Measurements from ENCODE around the gene CHADL.
A peak's percentile ranks its signal among the peaks of the same experiment; 100 is the strongest.
"Not testable (repeated sequence)": the region's sequence is repeated elsewhere in the genome, so short reads cannot be mapped to it uniquely, and the experiment has no call there.

Gene CHADL, protein sequence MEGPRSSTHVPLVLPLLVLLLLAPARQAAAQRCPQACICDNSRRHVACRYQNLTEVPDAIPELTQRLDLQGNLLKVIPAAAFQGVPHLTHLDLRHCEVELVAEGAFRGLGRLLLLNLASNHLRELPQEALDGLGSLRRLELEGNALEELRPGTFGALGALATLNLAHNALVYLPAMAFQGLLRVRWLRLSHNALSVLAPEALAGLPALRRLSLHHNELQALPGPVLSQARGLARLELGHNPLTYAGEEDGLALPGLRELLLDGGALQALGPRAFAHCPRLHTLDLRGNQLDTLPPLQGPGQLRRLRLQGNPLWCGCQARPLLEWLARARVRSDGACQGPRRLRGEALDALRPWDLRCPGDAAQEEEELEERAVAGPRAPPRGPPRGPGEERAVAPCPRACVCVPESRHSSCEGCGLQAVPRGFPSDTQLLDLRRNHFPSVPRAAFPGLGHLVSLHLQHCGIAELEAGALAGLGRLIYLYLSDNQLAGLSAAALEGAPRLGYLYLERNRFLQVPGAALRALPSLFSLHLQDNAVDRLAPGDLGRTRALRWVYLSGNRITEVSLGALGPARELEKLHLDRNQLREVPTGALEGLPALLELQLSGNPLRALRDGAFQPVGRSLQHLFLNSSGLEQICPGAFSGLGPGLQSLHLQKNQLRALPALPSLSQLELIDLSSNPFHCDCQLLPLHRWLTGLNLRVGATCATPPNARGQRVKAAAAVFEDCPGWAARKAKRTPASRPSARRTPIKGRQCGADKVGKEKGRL

DNA sequence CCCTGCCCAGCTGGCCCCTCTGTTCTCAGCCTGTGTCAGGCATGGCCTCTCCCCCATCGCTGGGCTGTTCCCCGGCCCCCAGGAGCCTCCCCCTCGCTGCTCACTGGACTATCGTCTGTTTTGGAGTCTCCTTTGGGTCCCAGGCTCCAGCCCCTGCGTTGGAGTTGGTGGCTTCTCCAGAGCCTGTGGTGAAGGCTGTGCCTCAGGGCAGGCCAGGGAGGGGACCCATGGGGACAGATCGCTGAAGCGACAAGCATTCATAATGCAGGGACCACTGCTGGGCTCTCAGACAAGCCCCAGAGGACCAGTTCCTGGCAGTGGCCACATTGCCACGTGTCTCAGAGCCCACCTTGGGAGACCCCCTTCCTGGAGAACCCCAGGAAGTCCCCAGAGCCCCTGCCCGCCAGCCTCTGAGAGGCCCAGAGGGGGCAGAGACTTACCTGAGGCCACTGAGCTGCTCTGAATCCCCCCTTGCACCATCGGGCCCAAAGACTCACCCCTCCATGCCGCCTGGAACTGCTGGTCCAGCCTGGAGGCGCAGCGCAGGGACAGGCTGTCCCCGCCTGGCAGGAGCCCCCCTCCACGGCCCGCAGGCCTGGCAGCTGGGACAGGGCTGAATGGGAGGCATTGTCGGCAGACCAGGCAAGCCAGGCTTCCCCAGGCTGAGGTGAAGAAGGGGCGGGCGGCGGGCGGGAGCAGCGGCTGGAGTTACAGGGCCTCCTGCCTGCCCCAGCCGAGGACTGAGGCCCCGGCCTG lies at the start of gene CHADL:
Gene CHADL, minus strand, starts transcription at position 555 of the 756 bp plus-strand sequence. Its CDS starts 50 bp downstream, at position 505.
- DNase-seq (ENCODE audit: low read depth) = no peak

DNA sequence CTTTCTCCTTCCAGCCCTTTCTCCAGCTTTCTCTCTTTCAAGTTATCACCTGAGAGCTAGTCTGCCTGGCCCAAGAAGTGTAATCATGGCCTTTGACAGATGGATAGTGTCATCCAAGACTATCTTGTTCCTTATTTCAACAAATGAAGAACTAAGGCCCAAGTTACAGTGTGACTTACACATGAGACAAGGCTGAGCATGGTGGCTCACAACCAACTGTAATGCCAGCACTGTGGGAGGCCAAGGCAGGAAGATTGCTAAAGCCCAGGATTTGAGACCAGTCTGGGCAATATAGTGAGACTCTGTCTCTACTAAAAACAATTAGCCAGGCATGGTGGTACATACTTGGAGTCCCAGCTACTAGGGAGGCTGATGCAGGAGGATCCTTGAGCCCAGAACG lies 48.9 kb upstream of the CHADL start:
- DNase-seq (ENCODE audit: low read depth) = no peak

DNA sequence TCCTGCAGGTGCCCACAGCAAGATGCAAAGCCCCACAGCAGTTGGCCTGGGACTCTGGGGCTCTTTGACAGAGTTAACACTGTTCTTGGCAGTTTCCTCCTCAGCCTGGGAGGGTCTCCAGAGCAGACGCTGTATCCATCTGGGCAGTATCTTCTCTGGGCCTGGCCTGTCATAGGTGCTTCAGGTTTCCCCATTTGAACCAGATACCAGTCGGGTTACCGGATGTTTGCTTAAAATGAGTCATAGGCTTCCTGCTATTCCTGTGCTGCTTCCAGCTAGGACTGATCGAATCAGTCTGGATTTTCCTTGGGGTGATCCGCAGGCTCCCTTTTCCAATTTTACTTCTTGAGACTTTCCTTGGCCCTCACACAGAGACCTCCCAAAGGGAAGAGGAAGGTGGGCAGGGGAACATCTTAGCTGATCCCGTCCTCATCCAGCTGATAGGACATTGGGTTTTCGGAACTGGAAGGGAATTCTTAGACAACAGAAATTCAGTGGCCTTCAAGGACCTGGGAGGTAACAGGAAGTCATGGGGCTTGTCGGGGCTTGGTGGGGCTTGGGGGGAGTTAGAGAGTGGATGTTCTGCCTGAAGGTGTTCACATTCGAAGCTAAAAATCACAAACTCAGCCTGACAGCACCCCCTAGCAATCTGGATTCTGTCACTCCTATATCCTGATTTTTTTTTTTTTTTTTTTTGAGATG lies 47.7 kb upstream of the CHADL start:
- DNase-seq (ENCODE audit: low read depth) = peak; percentile 77

DNA sequence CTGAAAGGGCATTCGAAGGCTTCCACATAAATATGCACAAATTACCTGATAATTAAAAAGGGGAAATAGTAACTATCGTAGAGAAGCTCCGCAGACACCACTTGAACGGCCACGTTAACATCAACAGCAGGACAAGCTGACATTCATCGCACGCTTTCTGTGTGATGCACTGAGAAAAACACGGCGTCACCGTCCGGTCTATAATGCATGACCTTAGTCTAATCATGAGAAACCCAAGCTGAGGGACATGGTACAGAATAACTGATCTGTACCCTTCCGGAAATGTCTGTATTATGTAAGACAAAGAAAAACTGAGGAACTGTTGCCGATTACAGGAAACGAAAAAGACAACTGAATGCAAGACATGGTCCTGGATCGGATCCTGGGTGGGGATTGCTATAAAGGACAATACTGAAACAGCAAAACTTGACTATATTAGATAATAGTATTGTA lies 45.9 kb upstream of the CHADL start:
- DNase-seq (ENCODE audit: low read depth) = no peak

DNA sequence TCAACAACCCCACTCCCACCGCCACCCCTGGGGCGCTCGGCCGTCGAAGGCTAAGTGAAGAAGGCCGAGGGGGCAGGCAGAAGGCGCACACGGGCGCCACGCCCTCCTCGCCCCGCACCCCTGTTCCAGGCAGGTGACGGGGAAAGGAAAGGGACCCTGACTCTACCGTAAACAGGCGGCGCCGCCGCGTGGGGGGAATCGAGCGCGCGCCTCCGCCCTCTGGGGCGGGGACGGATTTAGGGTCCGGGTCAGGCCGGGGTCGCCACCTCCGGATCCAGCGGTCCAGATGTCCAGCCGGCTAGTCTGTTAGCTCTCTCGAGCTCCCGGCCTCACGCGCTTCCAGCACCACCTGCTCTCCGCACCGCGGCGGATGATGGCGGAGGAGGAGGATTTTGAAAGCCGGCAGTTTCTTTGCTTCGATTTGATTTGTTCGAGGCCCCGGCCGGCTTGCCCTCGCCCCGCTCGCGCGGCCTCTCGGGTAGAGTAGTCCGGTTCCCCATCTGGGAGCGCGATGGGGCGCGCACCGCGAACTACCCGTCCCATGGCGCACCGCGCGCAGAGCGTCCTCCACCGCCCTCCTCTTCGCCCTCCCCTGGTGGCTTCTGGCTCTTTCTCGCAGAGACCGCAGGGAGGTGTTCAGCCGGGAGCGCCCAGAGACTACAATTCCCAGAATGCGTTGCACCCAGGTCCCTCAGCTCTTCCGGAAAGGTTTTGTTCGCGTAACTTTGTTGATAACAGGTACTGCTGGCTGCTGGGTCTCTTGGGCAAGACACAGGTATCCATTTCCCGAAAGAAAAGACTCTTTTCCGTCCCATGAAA lies 45.3 kb upstream of the CHADL start, which contains the start of gene RANGAP1:
Gene RANGAP1, minus strand, starts transcription at position 368 of the 819 bp plus-strand sequence. CDS start 5,143 bp downstream, outside the sequence.
- DNase-seq (ENCODE audit: low read depth) = peak; percentile 94

DNA sequence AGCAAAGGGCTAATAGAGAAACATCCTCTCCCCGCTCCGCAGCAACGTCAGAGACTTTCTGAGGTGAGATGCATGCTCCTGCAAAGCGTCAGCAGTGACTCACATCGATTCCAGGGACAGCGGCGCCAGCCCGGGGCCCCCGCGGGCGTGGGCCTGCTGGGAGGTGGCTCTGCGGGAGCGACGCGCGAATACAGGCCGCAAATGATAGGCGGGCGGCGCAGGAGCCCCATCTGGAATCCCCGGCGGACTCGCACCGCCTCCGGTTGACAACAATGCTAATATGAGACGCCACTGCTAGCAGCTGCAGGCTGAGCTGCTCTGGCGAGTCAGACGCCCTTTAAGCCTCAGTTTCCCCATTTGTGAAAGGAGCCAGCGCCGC lies 44.7 kb upstream of the CHADL start:
- peak; percentile 74 for DNase-seq (ENCODE audit: low read depth)

DNA sequence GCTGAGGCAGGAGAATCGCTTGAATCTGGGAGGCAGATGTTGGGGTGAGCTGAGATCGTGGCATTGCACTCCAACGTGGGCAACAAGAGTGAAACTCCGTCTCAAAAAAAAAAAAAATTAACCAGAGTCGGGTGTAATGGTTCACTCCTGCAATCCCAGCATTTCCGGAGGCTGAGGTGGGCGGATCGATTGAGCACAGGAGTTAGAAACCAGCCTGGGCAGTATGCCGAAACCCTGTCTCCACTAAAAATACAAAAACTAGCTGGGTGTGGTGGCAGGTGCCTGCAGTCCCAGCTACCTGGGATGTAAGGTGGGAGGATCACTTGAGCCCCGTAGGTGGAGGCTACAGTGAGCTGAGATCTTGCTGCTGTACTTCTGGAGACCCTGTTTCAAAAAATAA lies 43.7 kb upstream of the CHADL start:
- DNase-seq (ENCODE audit: low read depth) = no peak

DNA sequence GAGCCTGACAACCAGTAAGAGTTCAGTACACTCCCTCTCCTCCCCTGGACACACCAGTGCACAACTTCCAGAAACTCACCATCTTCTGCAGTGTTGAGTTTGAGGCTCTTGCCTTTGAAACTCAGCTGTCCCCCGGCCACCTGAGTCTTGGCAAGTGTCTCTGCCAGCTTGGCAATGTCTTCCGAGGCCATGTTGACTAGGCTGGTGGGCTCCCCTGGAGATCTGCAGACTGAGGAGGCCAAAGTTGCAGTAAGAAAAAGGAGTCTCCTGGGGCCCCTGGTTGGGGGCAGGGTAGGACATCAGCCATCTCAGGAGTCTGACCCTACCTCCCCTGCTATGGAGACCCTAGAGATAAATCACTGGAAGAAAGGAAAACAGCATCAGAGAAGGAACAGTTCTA lies 40.1 kb upstream of the CHADL start:
- DNase-seq (ENCODE audit: low read depth) = no peak

DNA sequence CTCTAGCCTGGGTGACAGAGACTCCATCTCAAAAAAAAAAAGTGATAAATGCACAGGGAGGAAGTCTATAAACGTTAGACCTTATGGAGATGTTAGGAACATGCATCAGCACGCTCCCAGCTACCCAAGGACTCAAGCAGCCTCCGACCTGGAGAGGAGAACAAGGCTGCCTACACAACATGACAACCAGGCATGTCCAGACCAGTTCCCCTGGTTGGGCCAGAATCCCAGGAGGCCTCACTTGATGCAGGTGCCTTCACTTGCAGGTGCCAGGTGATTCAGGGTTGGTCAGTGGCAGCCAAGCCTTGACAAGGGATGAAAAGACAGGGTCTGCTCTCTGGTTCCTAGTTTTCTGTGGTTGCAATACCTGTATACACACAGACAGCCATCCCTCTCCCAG lies 39.3 kb upstream of the CHADL start:
- no peak for DNase-seq (ENCODE audit: low read depth)

DNA sequence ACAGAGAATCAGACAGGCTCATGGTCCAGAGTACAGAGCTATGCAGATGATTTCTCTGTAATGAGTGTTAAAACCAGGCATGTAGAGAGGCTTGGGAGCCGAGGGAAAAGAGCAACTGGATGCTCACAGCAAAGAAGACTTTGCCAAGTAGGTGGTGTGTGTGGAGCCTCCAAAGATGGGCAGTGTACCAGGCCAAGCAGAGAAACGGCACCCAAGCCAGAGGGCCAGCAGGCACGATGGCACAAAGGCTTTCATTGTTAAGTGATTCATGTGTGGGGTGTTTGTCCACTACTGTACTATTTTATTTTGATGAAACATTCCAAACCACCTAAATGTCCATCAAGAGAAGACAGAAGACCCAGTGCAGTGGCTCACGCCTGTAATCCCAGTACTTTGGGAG lies 34.1 kb upstream of the CHADL start:
- no peak for DNase-seq (ENCODE audit: low read depth)

DNA sequence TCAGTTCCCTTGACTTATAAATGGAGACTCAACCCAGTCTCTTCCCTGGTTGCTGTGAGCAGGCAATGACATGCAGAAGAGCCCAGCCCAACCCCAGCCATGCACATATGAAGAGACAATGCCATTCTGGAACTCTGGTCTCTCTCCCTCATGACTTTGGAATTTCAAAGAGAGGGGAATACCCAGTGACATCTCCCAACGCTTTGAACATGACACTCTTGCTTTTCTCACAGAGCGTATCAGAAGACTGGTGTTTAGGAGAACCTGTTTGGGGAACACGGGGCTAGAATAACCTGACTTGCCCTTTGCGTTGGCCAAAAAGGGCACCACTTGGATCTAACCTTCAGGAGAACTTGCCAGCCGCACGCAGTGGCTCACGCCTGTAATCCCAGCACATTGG lies 32.4 kb upstream of the CHADL start:
- no peak for DNase-seq (ENCODE audit: low read depth)

DNA sequence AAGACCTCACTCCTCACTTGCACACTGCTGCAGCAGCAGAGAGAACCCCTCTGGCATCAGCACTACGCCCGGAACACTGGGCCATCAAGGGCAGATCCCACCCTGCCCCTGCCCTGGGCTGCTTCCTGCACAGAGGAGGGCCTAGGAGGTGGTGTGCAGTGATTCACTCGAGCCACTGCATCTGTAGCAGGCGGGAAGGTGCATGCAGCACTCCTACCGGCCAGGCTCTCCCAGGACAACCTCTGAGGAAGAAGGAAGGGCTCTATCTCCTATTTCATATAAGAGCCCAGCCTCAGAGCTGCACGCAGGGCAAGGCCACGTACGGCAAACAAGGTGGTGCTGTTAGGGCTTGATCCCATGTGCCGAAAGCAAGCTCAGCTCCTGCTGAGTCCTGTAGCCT lies 31.1 kb upstream of the CHADL start:
- no peak for DNase-seq (ENCODE audit: low read depth)

DNA sequence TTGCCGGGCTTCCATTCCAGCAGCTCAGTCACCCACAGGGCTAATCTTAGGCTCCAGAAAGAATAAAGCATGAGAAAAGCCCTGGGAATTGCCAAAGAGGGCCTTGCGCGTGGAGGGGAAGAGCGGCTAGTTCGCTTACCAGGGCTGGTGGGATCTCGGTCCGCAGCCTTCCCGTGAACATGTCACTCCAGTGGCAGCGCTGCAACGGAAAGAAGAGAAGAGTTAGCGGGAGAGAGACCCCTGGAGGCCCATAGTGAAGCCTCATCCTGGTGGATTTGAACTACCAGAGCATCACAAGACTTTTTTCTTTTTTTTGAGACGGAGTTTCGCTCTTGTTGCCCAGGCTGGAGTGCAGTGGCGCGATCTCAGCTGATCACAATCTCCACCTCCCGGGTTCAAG lies 27.2 kb upstream of the CHADL start:
- no peak for DNase-seq (ENCODE audit: low read depth)

DNA sequence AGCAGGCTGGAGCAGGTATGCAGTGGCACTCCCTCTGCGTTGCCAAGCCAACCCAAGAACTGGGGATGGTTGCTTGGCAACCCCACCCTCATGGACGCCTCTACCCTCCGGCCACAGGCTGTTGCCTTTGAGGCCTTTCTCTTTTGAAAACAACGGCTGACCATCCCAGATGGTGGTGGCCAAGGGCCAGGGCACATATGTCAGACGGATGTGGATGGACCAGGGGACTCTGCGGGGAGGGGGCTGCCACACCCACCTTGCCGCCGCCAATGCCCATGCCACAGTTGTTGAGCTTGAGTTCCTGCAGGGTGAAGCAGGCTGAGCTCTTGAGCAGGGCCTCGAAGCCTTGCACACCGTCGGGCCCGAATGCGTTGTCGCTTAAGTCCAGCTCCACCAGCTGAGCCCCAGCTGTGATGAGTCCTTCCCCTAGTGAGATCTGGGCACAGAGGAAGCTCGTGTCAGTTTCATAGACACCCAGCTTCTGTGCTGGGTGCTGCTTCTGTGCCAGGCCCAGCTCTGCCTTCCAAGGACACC lies 23.7 kb upstream of the CHADL start:
- DNase-seq (ENCODE audit: low read depth) = no peak

DNA sequence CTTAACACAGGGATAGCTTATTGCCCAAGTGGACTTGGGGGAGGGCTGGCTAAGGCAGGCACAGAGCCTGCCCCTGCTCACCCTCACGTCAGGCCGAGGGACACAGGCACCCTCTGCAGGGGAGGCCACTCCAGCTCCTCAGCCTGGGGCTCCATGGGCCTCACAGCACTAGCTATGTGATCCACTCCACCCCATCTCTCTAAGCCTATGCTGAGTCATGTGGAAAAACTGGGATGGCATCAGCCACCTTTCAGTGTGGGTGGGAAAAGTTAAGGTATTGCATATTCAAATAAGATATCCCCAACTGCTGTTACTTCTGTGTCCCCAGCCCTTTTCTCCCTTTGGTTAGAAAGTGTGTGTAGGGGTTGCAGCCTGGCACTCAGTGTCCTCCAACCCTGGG lies 23.0 kb upstream of the CHADL start:
- DNase-seq (ENCODE audit: low read depth) = no peak

DNA sequence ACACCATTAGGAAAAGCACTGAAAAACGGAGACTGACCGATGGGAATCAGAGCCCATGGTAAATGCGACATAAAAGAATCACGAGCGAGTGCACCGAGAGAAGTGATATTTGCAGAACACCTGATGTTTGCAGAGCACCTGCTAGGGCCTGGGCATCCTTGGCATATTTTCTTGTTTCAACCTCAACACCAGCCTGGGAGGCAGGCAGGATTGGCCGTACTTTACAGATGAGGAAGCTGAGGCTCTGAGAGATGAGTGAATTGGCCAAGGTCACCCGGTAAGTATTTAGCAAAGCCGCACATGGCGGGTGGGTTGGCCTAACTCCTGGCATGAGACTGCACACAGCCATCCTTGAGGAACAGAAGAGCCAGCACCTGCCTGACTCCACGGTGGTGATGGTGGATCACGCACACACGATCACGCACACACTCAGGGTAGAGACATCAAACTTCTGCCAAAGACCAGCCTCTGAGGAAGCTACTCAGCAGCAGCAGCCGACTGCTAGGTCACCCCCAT lies 21.6 kb upstream of the CHADL start:
- DNase-seq (ENCODE audit: low read depth) = no peak

DNA sequence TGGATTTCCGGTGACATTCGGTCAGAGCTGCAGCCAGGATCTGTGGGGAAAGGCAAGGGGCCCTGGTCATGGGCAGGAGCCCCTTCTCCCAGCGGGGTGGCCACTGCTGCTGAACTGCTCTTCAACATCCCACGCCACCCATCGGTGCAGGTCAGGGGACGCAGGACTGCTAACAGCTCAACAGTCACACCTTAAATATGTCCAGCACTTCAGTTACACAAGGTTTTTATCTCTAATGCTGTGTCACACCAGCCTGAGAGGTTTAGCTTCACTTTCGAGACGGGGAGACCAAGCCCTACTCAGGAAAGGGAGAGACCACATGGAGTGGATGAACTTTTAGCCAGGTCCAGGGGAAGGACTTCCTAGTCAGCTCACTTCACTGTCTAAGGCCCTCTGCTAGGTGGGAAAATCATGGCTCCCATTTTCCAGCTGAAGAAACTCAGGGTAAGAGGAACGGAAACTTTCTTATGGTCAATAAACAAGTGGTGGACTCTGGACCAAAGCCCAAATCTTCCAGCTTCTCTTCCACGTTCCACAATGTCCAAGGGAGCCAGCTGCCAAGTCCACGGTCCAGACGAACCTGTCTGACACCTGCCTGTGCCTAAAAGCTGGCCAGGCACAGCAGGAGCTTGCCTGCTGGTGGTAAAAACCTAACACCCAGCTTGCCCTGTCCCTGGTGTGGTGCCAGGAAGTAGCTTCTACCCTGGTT lies 21.0 kb upstream of the CHADL start:
- DNase-seq (ENCODE audit: low read depth) = no peak

DNA sequence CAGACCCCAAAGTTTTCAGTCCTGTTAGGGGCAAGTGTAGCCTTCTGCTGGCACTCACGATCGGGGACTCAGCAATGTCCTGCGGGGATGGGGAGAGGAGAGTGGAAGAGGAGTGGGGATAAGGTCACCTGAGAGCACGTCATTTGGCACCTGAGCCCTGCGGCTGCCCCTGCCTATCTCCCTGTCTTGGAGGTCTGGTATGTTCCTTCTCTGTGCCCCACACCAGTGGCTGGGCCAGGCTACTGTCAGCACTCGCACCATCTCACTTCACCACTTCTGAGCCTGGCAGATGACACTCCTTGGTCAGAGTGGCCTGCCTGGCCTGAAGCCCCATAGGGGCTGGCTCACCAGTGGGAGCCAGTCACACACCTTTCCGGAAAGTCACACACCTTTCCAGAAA lies 20.1 kb upstream of the CHADL start:
- DNase-seq (ENCODE audit: low read depth) = no peak

DNA sequence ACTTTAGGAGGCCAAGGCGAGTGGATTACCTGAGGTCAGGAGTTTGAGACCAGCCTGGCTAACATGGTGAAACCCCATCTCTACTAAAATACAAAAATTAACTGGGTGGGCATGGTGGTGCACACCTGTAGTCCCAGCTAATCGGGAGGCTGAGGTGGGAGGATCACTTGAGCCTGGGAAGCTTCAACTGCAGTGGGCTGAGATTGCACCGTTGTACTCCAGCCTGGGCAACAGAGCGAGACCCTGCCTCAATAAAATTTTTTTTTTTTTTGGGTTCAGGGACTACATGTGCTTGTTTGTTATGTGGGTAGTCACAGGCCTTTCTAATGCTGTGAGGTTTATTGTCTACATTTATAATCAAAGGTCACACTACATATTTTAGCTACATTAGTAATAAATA lies 19.0 kb upstream of the CHADL start:
- not testable (repeated sequence) for DNase-seq (ENCODE audit: low read depth)

DNA sequence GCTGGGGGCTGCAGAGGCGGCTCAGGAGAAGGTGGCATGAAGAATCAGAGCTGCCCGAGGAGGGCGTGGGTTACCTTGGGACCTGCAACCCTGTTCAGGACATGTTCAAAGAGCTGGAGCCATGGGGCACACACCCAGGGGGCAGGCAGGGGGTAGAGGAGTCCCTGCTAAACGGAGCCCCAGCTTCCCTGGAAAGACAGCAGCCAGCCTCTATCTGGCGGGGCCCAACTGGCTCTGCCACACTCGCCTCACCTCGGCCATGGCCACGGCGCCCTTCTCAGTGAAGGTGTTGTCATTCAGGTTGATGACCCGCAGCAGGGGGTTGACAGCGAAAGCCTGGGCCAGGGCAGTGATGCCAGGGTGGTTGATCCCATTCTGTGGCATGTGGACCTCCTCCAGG lies 17.0 kb upstream of the CHADL start:
- DNase-seq (ENCODE audit: low read depth) = no peak
